ENCODE results near the gene NDUFAF8.

DNA sequence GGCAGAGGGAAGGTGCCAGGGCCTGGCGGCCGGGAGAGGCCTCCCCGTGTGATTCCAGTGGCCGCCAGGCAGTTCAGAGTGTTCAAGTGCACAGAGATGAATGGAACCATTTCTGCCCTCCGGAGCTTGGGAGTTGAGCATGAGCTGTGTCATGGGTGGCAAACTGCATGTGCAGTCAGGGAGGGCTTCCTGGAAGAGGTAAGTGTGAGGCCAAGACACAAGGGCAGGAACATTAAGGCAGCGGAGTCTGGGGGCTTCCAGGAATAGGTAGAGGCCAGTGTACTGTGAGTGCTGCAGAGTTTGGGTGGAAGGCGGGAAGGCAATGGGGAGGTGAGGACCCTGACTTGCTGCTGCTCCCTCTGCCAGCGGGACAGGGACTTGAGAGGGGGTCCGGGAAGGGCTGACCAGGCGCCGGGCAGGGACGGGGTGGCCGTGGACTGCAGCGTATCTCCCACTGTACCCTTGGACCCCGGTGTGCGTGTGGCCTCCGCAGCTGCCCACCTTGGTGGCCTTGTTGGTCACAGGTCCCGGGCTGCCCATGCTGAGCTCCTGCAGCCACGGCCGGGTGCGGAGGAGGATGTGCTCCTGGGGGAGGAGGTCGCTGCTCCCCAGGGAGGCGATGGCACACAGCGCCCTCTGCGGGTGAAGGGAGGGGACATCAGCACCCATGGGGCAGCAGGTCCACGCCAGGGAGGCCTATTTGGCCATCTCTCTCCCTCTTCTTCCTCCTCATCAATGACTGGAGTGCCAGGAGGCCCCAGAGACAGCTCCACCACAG, 8.9 kb upstream of the NDUFAF8 start:
- TF ChIP-seq, protein P1, sequence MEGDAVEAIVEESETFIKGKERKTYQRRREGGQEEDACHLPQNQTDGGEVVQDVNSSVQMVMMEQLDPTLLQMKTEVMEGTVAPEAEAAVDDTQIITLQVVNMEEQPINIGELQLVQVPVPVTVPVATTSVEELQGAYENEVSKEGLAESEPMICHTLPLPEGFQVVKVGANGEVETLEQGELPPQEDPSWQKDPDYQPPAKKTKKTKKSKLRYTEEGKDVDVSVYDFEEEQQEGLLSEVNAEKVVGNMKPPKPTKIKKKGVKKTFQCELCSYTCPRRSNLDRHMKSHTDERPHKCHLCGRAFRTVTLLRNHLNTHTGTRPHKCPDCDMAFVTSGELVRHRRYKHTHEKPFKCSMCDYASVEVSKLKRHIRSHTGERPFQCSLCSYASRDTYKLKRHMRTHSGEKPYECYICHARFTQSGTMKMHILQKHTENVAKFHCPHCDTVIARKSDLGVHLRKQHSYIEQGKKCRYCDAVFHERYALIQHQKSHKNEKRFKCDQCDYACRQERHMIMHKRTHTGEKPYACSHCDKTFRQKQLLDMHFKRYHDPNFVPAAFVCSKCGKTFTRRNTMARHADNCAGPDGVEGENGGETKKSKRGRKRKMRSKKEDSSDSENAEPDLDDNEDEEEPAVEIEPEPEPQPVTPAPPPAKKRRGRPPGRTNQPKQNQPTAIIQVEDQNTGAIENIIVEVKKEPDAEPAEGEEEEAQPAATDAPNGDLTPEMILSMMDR (IDR thresholded peaks at IDR 0.05 in 2 of 3, conservative IDR thresholded peaks at IDR 0.05 in 1 of 3; ENCODE audit: control insufficient read depth in 2 of 3, extremely low read depth in 1 of 3, insufficient read depth in 1 of 3, low read depth in 3 of 3, low read length in 3 of 3) = peak in 2 of 3 experiments; percentile 1 to 32; a peak in 2 of 6 replicates
- TF ChIP-seq HDGF (IDR thresholded peaks at IDR 0.05) (no peak), POLR2A (IDR thresholded peaks at IDR 0.05; ENCODE audit: low read depth, low read length) (no peak)

All from GM12878 (cell line).